GM19025 (cell line): ENCODE results near the gene FGB.

Experiments used
- ATAC-seq: cut with Tn5 transposase; IDR thresholded peaks from one replicate; pipeline ENCODE4 v1.9.1; 2021; ENCODE audit warnings: mild to moderate bottlenecking, low read depth, moderate library complexity; ENCODE audit not compliant: unreplicated experiment

FGB gene

GRCh38 chr4:154564311-154564710 lies 1.5 kb downstream of the FGB start:
- ATAC-seq, result no peak

- ATAC-seq, result no peak
These were observed 2.9 kb downstream of the FGB start for GRCh38 chr4:154565704-154566103.

GRCh38 chr4:154566639-154567204 lies 3.9 kb downstream of the FGB start:
- ATAC-seq, result no peak

- ATAC-seq, result no peak
These were observed 6.2 kb downstream of the FGB start for GRCh38 chr4:154569028-154569427.

- ATAC-seq, result no peak
These were observed 6.8 kb downstream of the FGB start for GRCh38 chr4:154569584-154569983.

- ATAC-seq, result no peak
These were observed 10.5 kb downstream of the FGB start for GRCh38 chr4:154573190-154573870.

- ATAC-seq, result no peak
These were observed 11.5 kb downstream of the FGB start for GRCh38 chr4:154574311-154574710.

GRCh38 chr4:154577324-154577723 lies 14.5 kb downstream of the FGB start:
- ATAC-seq, result no peak

- no peak for ATAC-seq
These were observed 16.1 kb downstream of the FGB start for GRCh38 chr4:154578919-154579318.

- no peak for ATAC-seq
These were observed 17.1 kb downstream of the FGB start for GRCh38 chr4:154579927-154580326.

GRCh38 chr4:154582723-154583122 lies 19.9 kb downstream of the FGB start:
- ATAC-seq, result no peak

- no peak for ATAC-seq
These were observed 20.4 kb downstream of the FGB start for GRCh38 chr4:154583230-154583629.

- no peak for ATAC-seq
These were observed 20.9 kb downstream of the FGB start for GRCh38 chr4:154583677-154584076.

- no peak for ATAC-seq
These were observed 21.4 kb downstream of the FGB start for GRCh38 chr4:154584259-154584658.

- ATAC-seq, result no peak
These were observed 22.7 kb downstream of the FGB start for GRCh38 chr4:154585369-154586018.

GRCh38 chr4:154586296-154587033 lies 23.7 kb downstream of the FGB start:
- ATAC-seq, result no peak

GRCh38 chr4:154588198-154588597 lies 25.4 kb downstream of the FGB start:
- ATAC-seq, result no peak

GRCh38 chr4:154589296-154590197 lies 26.7 kb downstream of the FGB start:
- no peak for ATAC-seq

- no peak for ATAC-seq
These were observed 27.7 kb downstream of the FGB start, which contains the start of gene FGA for GRCh38 chr4:154590329-154591006. FGA (minus strand) TSS chr4:154590742; CDS start chr4:154590687, 55 bp downstream.

GRCh38 chr4:154591890-154592289 lies 29.1 kb downstream of the FGB start:
- ATAC-seq, result no peak
